H4 (cell line): ENCODE data around the gene METRN. TPM values are rescaled to one million over a fixed set of nuclear protein-coding genes. Genes with fewer than 3 reads are reported as not detected.
"Not testable (repeated sequence)": the region's sequence is repeated elsewhere in the genome, so short reads cannot be mapped to it uniquely, and the experiment has no call there.

Source experiments
- DNase-seq: peaks from one replicate; pipeline ENCODE4 v3.0.0-alpha.2; 2015; ENCODE audit warnings: low spot score
- total RNA-seq: library from RNA; depleted of rRNA; stranded (reverse); fragments of >200 nt; shearing (Covaris generic); gene quantifications from 2 replicates; pipeline ENCODE4 v1.2.3, GENCODE V29; 2014

The METRN gene
- total RNA-seq, 1 experiment from 2014 or later = 21.4 TPM

GRCh38 chr16:691242-691641, 23.7 kb upstream of the METRN start:
- DNase-seq = not testable (repeated sequence)

- no peak for DNase-seq
Measured at GRCh38 chr16:692356-693108, 22.4 kb upstream of the METRN start.

GRCh38 chr16:693364-693763, 21.6 kb upstream of the METRN start:
- DNase-seq = no peak

GRCh38 chr16:693766-694165, 21.2 kb upstream of the METRN start:
- DNase-seq = no peak

- no peak for DNase-seq
Measured at GRCh38 chr16:694187-694862, 20.6 kb upstream of the METRN start.

GRCh38 chr16:694863-695354, 20.0 kb upstream of the METRN start:
- DNase-seq = no peak

- DNase-seq = no peak
Measured at GRCh38 chr16:695355-696089, 19.4 kb upstream of the METRN start.

- DNase-seq = no peak
Measured at GRCh38 chr16:698911-699671, 15.8 kb upstream of the METRN start.

GRCh38 chr16:700684-701584, 14.0 kb upstream of the METRN start:
- DNase-seq = no peak

- no peak for DNase-seq
Measured at GRCh38 chr16:702341-702740, 12.6 kb upstream of the METRN start.

- no peak for DNase-seq
Measured at GRCh38 chr16:703406-703805, 11.5 kb upstream of the METRN start.

- no peak for DNase-seq
Measured at GRCh38 chr16:704047-704446, 10.9 kb upstream of the METRN start.

- no peak for DNase-seq
Measured at GRCh38 chr16:704552-705380, 10.2 kb upstream of the METRN start.

GRCh38 chr16:705431-706188, 9.3 kb upstream of the METRN start, which contains the start of gene FBXL16:
TSS of gene FBXL16 (minus strand) at chr16:705801. CDS start at chr16:697405, 8,396 bp downstream.
- no peak for DNase-seq

- no peak for DNase-seq
Measured at GRCh38 chr16:706189-707061, 8.5 kb upstream of the METRN start.

GRCh38 chr16:707062-707538, 7.8 kb upstream of the METRN start:
- no peak for DNase-seq

GRCh38 chr16:708019-708418, 6.9 kb upstream of the METRN start:
- no peak for DNase-seq

GRCh38 chr16:708959-709358, 6.0 kb upstream of the METRN start:
- no peak for DNase-seq
